ENCODE results near the gene CDK5RAP3. TPM values are rescaled to one million over a fixed set of nuclear protein-coding genes. Genes with fewer than 3 reads are reported as not detected.
A peak's percentile ranks its signal among the peaks of the same experiment; 100 is the strongest.

CDK5RAP3 gene
- polyA plus RNA-seq, 1 of the 3 experiments (the other 2 are of a cell fraction), result 208 TPM

DNA sequence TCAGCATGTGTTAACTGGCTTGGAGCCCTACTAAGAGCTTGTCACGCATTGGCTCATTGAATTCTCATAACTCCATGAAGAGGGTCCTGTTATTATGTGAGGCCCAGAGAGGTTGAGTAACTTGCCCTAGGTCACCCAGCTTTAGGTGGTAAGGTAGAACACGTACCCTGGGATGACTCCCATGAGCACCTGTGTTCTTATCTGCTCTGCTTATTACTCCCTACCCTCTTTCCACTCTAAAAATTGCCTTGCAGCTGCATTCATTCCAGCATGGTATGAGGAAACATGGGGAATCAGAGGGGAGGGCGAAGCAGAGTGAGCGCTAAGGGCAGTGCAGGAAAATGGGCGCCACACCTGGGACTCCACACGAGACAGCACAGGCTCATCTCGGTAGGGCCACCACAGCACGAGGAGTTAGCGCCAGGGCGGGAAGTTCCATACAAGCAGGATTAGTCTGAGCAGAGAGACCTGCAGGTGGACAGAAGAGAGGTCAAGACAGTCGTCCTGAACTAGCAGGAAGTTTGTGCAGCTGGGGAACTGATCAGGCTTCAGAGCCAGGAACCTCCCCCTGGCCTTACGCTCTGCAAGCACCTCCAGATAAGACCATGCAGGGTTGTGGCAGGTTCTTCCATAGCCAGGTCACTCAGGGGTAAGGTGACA, 56.5 kb downstream of the CDK5RAP3 start:
- 88% methylated on average over 12 of the region's 12 CpGs for WGBS (ENCODE audit: low lambda C conversion rate)
- Histone ChIP-seq H3K4me1 (ENCODE audit: control insufficient read depth in 1 of 2, insufficient read depth in 2 of 2, low read depth in 1 of 2, low read length in 1 of 2) (peaks cover 25 to 33% of the 10 kb centered on the region in 2 experiments; a peak in 3 of 4 replicates), H3K4me3 (ENCODE audit: low read depth in 2 of 2, low read length in 1 of 2) (no peak overlapping the region), H3K27ac (ENCODE audit: low read depth in 2 of 2, low read length in 1 of 2) (no peak overlapping the region), H4K20me1 (ENCODE audit: insufficient read depth) (no peaks in the 10 kb centered on the region), H3K9me3 (no peaks in the 10 kb centered on the region), H2AFZ (ENCODE audit: low read depth) (peak overlapping the region; percentile 73; the same call in 1 of the 2 replicates), H3K36me3 (replicated peaks in 1 of 2; ENCODE audit: control insufficient read depth in 1 of 2, insufficient read depth in 2 of 2, low read length in 1 of 2) (no peaks in the 10 kb centered on the region), H3K9me2 (no peaks in the 10 kb centered on the region), H3K79me2 (ENCODE audit: insufficient read depth) (no peaks in the 10 kb centered on the region), H3K9ac (no peak overlapping the region), H3K4me2 (no peak overlapping the region), H3F3A (replicated peaks; ENCODE audit: insufficient read depth) (peaks cover 39% of the 10 kb centered on the region), H3K27me3 (ENCODE audit: insufficient read depth) (no peaks in the 10 kb centered on the region)
- no peak for TF ChIP-seq RFX5 (IDR thresholded peaks at IDR 0.05; ENCODE audit: low read length)
- TF ChIP-seq, protein P1, sequence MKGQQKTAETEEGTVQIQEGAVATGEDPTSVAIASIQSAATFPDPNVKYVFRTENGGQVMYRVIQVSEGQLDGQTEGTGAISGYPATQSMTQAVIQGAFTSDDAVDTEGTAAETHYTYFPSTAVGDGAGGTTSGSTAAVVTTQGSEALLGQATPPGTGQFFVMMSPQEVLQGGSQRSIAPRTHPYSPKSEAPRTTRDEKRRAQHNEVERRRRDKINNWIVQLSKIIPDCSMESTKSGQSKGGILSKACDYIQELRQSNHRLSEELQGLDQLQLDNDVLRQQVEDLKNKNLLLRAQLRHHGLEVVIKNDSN (IDR thresholded peaks at IDR 0.05; ENCODE audit: borderline replicate concordance, low read depth), result no peak
- no peak for TF ChIP-seq YY1 (IDR thresholded peaks at IDR 0.05; ENCODE audit: low read depth)
- no peak for TF ChIP-seq FOXM1 (IDR thresholded peaks at IDR 0.05; ENCODE audit: low read depth)
- no peak for TF ChIP-seq RAD21 (IDR thresholded peaks at IDR 0.05; ENCODE audit: low read length)
- no peak for TF ChIP-seq SMC3 (IDR thresholded peaks at IDR 0.05; ENCODE audit: low read depth, low read length)
- TF ChIP-seq, protein P2, sequence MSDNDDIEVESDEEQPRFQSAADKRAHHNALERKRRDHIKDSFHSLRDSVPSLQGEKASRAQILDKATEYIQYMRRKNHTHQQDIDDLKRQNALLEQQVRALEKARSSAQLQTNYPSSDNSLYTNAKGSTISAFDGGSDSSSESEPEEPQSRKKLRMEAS (IDR thresholded peaks at IDR 0.05; ENCODE audit: low read depth), result no peak
- TF ChIP-seq TCF12 (IDR thresholded peaks at IDR 0.05), result no peak
- no peak for TF ChIP-seq JUND (IDR thresholded peaks at IDR 0.05)
- TF ChIP-seq, protein P3, sequence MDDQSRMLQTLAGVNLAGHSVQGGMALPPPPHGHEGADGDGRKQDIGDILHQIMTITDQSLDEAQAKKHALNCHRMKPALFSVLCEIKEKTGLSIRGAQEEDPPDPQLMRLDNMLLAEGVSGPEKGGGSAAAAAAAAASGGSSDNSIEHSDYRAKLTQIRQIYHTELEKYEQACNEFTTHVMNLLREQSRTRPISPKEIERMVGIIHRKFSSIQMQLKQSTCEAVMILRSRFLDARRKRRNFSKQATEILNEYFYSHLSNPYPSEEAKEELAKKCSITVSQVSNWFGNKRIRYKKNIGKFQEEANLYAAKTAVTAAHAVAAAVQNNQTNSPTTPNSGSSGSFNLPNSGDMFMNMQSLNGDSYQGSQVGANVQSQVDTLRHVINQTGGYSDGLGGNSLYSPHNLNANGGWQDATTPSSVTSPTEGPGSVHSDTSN (IDR thresholded peaks at IDR 0.05), result no peak
- DNase-seq, result no peak
- CTCF ChIA-PET, result interaction anchor here (0.6 to 31.3 kb wide), 36 partner anchors 8 to 609 kb away, joined by 3 to 1200 read pairs (median 5); partner anchors contain the start of genes CBX1, COPZ2, NFE2L1 and SCRN2
- POLR2A ChIA-PET, result interaction anchor here (1.1 to 3.0 kb wide), 7 partner anchors 21 to 73 kb away, joined by 3 to 27 read pairs (median 5); partner anchors contain the start of genes CBX1 and NFE2L1

DNA sequence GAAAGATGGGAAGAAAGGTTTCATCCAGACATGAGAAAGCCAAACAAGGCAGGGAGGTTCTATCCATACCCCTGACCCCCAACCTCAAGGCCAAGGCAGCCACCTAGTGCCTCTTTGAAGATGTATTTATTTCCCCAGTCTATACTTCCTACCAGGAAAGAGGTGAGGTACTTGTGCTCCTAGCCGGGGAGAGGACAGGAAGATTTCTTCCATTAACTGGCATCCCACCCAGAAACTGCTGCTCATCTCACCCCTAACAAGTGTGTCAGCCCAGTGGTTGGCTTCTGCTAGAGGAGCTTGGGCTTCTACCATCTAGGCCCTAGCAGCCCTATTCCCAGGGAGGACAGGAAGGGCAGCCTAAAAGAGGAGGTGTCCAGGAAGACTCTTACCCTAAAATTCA, 57.8 kb downstream of the CDK5RAP3 start:
- Histone ChIP-seq H3K27me3 (ENCODE audit: insufficient read depth) (no peaks in the 10 kb centered on the region), H3K9me2 (no peaks in the 10 kb centered on the region), H3K27ac (ENCODE audit: low read depth in 2 of 2, low read length in 1 of 2) (no peak overlapping the region), H3K9ac (no peak overlapping the region), H3K4me2 (no peak overlapping the region), H4K20me1 (ENCODE audit: insufficient read depth) (no peaks in the 10 kb centered on the region), H3K4me3 (ENCODE audit: low read depth in 2 of 2, low read length in 1 of 2) (no peak overlapping the region), H2AFZ (ENCODE audit: low read depth) (no peak overlapping the region), H3F3A (replicated peaks; ENCODE audit: insufficient read depth) (peaks cover 28% of the 10 kb centered on the region), H3K9me3 (no peaks in the 10 kb centered on the region), H3K79me2 (ENCODE audit: insufficient read depth) (no peaks in the 10 kb centered on the region), H3K36me3 (replicated peaks in 1 of 2; ENCODE audit: control insufficient read depth in 1 of 2, insufficient read depth in 2 of 2, low read length in 1 of 2) (no peaks in the 10 kb centered on the region), H3K4me1 (ENCODE audit: control insufficient read depth in 1 of 2, insufficient read depth in 2 of 2, low read depth in 1 of 2, low read length in 1 of 2) (peaks cover 14 to 26% of the 10 kb centered on the region in 2 experiments; a peak in 3 of 4 replicates)
- no peak for DNase-seq
- 100% methylated on average over 1 of the region's 1 CpG for WGBS (ENCODE audit: low lambda C conversion rate)
- ChIA-PET CTCF (interaction anchor here (1.0 to 31.3 kb wide), 4 partner anchors 9 to 101 kb away, joined by 3 to 1200 read pairs (median 119); partner anchors contain the start of genes COPZ2 and NFE2L1), POLR2A (interaction anchor here (3.0 kb wide), 1 partner anchor 20 kb away, joined by 27 read pairs; the partner anchor contains the start of gene NFE2L1)
- TF ChIP-seq MXI1 (IDR thresholded peaks at IDR 0.05; ENCODE audit: low read depth, low read length), result no peak
- TF ChIP-seq RAD21 (IDR thresholded peaks at IDR 0.05; ENCODE audit: low read length), result no peak
- no peak for TF ChIP-seq SIN3A (IDR thresholded peaks at IDR 0.05; ENCODE audit: borderline replicate concordance, low read depth, low read length)
- TF ChIP-seq, protein P4, sequence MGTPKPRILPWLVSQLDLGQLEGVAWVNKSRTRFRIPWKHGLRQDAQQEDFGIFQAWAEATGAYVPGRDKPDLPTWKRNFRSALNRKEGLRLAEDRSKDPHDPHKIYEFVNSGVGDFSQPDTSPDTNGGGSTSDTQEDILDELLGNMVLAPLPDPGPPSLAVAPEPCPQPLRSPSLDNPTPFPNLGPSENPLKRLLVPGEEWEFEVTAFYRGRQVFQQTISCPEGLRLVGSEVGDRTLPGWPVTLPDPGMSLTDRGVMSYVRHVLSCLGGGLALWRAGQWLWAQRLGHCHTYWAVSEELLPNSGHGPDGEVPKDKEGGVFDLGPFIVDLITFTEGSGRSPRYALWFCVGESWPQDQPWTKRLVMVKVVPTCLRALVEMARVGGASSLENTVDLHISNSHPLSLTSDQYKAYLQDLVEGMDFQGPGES (IDR thresholded peaks at IDR 0.05; ENCODE audit: low read depth, low read length), result no peak
- TF ChIP-seq, protein P5, sequence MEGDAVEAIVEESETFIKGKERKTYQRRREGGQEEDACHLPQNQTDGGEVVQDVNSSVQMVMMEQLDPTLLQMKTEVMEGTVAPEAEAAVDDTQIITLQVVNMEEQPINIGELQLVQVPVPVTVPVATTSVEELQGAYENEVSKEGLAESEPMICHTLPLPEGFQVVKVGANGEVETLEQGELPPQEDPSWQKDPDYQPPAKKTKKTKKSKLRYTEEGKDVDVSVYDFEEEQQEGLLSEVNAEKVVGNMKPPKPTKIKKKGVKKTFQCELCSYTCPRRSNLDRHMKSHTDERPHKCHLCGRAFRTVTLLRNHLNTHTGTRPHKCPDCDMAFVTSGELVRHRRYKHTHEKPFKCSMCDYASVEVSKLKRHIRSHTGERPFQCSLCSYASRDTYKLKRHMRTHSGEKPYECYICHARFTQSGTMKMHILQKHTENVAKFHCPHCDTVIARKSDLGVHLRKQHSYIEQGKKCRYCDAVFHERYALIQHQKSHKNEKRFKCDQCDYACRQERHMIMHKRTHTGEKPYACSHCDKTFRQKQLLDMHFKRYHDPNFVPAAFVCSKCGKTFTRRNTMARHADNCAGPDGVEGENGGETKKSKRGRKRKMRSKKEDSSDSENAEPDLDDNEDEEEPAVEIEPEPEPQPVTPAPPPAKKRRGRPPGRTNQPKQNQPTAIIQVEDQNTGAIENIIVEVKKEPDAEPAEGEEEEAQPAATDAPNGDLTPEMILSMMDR (IDR thresholded peaks at IDR 0.05), result no peak
- TF ChIP-seq SMC3 (IDR thresholded peaks at IDR 0.05; ENCODE audit: low read depth, low read length), result no peak
- no peak for TF ChIP-seq TEAD4 (IDR thresholded peaks at IDR 0.05; ENCODE audit: borderline replicate concordance, insufficient read depth)
- TF ChIP-seq NFIC (IDR thresholded peaks at IDR 0.05; ENCODE audit: borderline replicate concordance), result no peak
- TF ChIP-seq YY1 (IDR thresholded peaks at IDR 0.05; ENCODE audit: low read depth), result no peak
- TF ChIP-seq TCF12 (IDR thresholded peaks at IDR 0.05), result no peak
- TF ChIP-seq, protein P3 (IDR thresholded peaks at IDR 0.05), result no peak

Data from SK-N-SH (cell line).